GM18526 (cell line): ENCODE measurements around the gene CABP7.

Experiments used
- POLR2A ChIP-seq: IDR thresholded peaks from 3 replicates; pipeline ENCODE4 v1.6.1; 2011; ENCODE audit not compliant: insufficient read length; ENCODE audit errors: extremely low read depth

CABP7 gene

GRCh38 chr22:29697853-29698598 lies 21.8 kb upstream of the CABP7 start:
- TF ChIP-seq POLR2A: no peak

GRCh38 chr22:29700206-29700899 lies 19.4 kb upstream of the CABP7 start:
- TF ChIP-seq POLR2A: no peak

GRCh38 chr22:29700900-29701154 lies 19.0 kb upstream of the CABP7 start:
- no peak for TF ChIP-seq POLR2A

GRCh38 chr22:29701155-29701999 lies 18.4 kb upstream of the CABP7 start:
- TF ChIP-seq POLR2A: no peak

GRCh38 chr22:29702000-29702930 lies 17.5 kb upstream of the CABP7 start:
- no peak for TF ChIP-seq POLR2A

GRCh38 chr22:29702931-29703501 lies 16.8 kb upstream of the CABP7 start:
- TF ChIP-seq POLR2A: no peak

- TF ChIP-seq POLR2A: no peak
Observed at GRCh38 chr22:29703569-29704195, 16.1 kb upstream of the CABP7 start.

- no peak for TF ChIP-seq POLR2A
Observed at GRCh38 chr22:29704528-29705285, 15.1 kb upstream of the CABP7 start.

- no peak for TF ChIP-seq POLR2A
Observed at GRCh38 chr22:29705651-29706050, 14.2 kb upstream of the CABP7 start.

GRCh38 chr22:29706486-29706885 lies 13.3 kb upstream of the CABP7 start:
- no peak for TF ChIP-seq POLR2A

- no peak for TF ChIP-seq POLR2A
Observed at GRCh38 chr22:29707010-29707409, 12.8 kb upstream of the CABP7 start.

- TF ChIP-seq POLR2A: no peak
Observed at GRCh38 chr22:29707471-29707870, 12.3 kb upstream of the CABP7 start.

- no peak for TF ChIP-seq POLR2A
Observed at GRCh38 chr22:29710193-29710592, 9.6 kb upstream of the CABP7 start.
